Cardiac muscle cell (in vitro differentiated cells and primary cell): ENCODE results near the gene MKLN1. TPM values are rescaled to one million over a fixed set of nuclear protein-coding genes. Genes with fewer than 3 reads are reported as not detected.
"Not testable (repeated sequence)": the region's sequence is repeated elsewhere in the genome, so short reads cannot be mapped to it uniquely, and the experiment has no call there.

Source experiments
- DNase-seq, 2 donors: peaks; one replicate each; pipeline versions ENCODE4 v3.0.0 to v3.0.0-alpha.2; 2010 to 2017; ENCODE audit warnings: low read depth in 1 of 2, low spot score in 1 of 2
- H3K27ac ChIP-seq: fragments of 200-600 bp; sonication (generic); 2 replicates; pipeline ENCODE4 v1.5.1; 2016
- H3K27me3 ChIP-seq: fragments of 200-600 bp; sonication (generic); 2 replicates; pipeline ENCODE4 v1.6.0; 2016; ENCODE audit warnings: control low read depth
- H3K36me3 ChIP-seq: fragments of 200-600 bp; sonication (generic); 2 replicates; pipeline ENCODE4 v1.5.1; 2016; ENCODE audit warnings: control low read depth
- H3K4me1 ChIP-seq: fragments of 200-600 bp; sonication (generic); 2 replicates; pipeline ENCODE4 v1.8.1; 2017; ENCODE audit warnings: low read depth, mild to moderate bottlenecking, mixed run types
- H3K4me3 ChIP-seq: fragments of 200-600 bp; sonication (generic); 2 replicates; pipeline ENCODE4 v1.5.1; 2016; ENCODE audit warnings: mild to moderate bottlenecking
- H3K9me3 ChIP-seq: fragments of 200-600 bp; sonication (generic); 2 replicates; pipeline ENCODE4 v1.5.1; 2017; ENCODE audit warnings: low read depth, mild to moderate bottlenecking, control low read depth
- polyA plus RNA-seq: library from polyadenylated mRNA; unstranded; fragments of >200 nt; fragmentation: Nextera tagmentation; extraction: Ambion mirVana; gene quantifications from 2 replicates; pipeline ENCODE4 v1.2.1, GENCODE V29; 2016
- total RNA-seq: library from RNA; depleted of rRNA; stranded (reverse); fragments of >200 nt; gene quantifications from 2 replicates; pipeline ENCODE4 v1.2.3, GENCODE V29; 2016
- TF ChIP-seq, protein P1 (sequence below): IDR thresholded peaks from 2 replicates; pipeline ENCODE4 v1.5.1; 2012; ENCODE audit warnings: low read depth, mild to moderate bottlenecking, low read length

MKLN1 gene
- total and polyA plus RNA-seq, 2 experiments from 2014 or later: 26.2 to 35.5 TPM

DNA sequence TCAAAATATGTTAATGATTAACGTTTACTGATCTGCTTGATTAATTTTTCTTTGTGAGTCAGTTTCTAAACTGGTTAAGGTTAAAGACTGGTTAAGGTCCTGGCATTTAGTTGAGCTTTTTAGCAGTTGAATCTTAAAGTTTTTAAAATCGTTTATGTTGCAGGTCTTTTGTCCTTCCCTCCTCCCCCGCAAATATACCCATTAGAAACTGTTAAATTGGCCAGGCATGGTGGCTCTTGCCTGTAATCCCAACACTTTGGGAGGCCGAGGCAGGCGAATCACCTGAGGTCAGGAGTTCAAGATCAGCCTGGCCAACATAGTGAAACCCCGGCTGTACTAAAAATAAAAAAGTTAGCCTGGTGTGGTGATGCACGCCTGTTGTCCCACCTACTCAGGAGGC is 127.9 kb downstream of the MKLN1 start:
- no peaks in the 10 kb centered on the region for H3K9me3 ChIP-seq
- H3K27me3 ChIP-seq: no peaks in the 10 kb centered on the region
- H3K4me3 ChIP-seq: no peak overlapping the region
- no peak for DNase-seq
- H3K27ac ChIP-seq: no peak overlapping the region
- no peaks in the 10 kb centered on the region for H3K36me3 ChIP-seq
- H3K4me1 ChIP-seq: no peaks in the 10 kb centered on the region
- TF ChIP-seq, protein P1, sequence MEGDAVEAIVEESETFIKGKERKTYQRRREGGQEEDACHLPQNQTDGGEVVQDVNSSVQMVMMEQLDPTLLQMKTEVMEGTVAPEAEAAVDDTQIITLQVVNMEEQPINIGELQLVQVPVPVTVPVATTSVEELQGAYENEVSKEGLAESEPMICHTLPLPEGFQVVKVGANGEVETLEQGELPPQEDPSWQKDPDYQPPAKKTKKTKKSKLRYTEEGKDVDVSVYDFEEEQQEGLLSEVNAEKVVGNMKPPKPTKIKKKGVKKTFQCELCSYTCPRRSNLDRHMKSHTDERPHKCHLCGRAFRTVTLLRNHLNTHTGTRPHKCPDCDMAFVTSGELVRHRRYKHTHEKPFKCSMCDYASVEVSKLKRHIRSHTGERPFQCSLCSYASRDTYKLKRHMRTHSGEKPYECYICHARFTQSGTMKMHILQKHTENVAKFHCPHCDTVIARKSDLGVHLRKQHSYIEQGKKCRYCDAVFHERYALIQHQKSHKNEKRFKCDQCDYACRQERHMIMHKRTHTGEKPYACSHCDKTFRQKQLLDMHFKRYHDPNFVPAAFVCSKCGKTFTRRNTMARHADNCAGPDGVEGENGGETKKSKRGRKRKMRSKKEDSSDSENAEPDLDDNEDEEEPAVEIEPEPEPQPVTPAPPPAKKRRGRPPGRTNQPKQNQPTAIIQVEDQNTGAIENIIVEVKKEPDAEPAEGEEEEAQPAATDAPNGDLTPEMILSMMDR: no peak

DNA sequence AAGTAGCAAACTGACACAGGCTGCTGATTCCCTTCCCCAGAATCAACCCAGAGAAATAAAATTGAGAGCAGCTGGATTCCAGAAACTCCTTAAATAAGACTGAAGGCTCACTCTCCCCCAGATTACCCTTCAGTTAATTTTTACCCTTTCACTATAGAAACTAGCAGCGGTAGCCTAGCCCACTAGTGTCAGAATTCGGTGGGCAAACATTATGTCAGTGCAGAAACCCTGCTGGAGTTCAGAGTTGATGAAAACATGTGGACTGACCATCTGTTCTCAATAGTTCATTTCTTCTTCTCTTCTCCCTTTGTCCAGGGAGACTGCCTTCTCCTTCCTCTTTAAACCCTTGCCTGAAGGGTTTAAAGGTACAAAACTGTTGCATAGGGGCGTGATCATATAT is 128.7 kb downstream of the MKLN1 start:
- Histone ChIP-seq H3K36me3 (no peaks in the 10 kb centered on the region), H3K27me3 (no peaks in the 10 kb centered on the region)

DNA sequence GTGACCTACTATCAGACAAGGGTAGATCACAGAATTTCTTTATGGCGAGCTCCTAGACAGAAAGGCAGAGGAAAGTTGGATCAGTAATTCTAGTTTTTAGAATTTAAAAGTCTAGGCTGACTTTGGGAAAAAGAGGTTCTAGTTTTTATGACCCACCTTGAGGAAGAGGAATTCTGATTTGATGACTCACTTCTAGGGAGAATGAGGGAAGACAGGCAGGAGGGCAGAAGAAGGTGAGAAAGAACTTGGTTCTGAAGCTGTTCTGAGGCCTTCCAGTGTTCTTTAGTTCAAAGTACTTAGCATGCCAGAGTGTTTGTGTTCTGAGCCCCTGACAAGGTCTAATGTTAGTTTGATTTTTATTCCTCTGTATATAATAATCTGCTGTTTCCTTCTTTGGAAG is 131.6 kb downstream of the MKLN1 start:
- peaks cover 6% of the 10 kb centered on the region for H3K36me3 ChIP-seq

More for the DNA sequence above, 128.7 kb downstream of the MKLN1 start:
- Histone ChIP-seq H3K27ac (no peak overlapping the region), H3K9me3 (no peaks in the 10 kb centered on the region), H3K4me3 (no peak overlapping the region), H3K4me1 (no peaks in the 10 kb centered on the region)
- DNase-seq: no peak
- TF ChIP-seq, protein P1: no peak

DNA sequence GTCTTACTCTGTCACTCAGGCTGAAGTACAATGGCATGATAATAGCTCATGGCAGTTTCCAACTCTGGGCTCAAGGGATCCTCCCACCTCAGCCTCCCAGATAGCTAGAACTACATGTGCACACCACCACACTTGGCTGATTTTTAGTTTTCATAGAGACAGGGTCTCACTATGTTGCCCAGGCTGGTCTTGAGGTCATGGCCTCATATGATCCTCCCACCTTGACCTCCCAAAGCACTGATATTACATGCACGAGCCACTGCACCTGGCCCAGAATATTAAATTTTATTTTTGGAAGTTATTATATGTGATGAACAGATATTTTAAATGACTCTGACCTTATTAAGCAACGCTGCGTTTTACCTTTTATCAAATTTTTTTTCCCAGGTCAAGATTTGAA is 134.4 kb downstream of the MKLN1 start:
- H3K4me1 ChIP-seq: no peaks in the 10 kb centered on the region
- TF ChIP-seq, protein P1: no peak
- no peak for DNase-seq
- H3K9me3 ChIP-seq: no peaks in the 10 kb centered on the region
- H3K36me3 ChIP-seq: peaks cover 18% of the 10 kb centered on the region
- H3K4me3 ChIP-seq: no peak overlapping the region
- H3K27ac ChIP-seq: no peak overlapping the region
- no peaks in the 10 kb centered on the region for H3K27me3 ChIP-seq

More for the DNA sequence above, 131.6 kb downstream of the MKLN1 start:
- Histone ChIP-seq H3K27me3 (no peaks in the 10 kb centered on the region), H3K4me1 (no peaks in the 10 kb centered on the region), H3K4me3 (no peak overlapping the region), H3K27ac (peak overlapping the region; percentile 60), H3K9me3 (no peaks in the 10 kb centered on the region)
- TF ChIP-seq, protein P1: no peak
- peak in 1 of 2 donors; percentile 2 for DNase-seq

DNA sequence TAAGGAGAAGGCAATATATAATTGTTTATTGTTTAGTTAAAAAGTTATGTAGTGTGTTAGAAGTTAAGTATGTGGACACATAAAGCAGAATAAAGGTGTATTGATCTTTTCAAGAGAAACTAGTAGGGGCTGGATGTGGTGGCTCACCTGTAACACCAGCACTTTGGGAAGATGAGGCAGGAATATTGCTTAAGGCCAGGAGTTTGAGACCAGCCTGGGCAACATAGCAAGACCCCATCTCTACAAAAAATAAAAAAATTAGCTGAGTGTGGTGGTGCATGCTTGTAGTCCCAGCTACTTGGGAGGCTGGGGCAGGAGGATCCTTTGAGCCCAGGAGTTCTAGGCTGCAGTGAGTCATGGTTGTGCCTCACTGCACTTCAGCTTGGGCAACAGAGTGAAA is 135.0 kb downstream of the MKLN1 start:
- H3K4me3 ChIP-seq, H3K9me3 ChIP-seq, DNase-seq, H3K27ac ChIP-seq, H3K27me3 ChIP-seq, H3K4me1 ChIP-seq: not testable (repeated sequence)
- peaks cover 24% of the 10 kb centered on the region for H3K36me3 ChIP-seq

DNA sequence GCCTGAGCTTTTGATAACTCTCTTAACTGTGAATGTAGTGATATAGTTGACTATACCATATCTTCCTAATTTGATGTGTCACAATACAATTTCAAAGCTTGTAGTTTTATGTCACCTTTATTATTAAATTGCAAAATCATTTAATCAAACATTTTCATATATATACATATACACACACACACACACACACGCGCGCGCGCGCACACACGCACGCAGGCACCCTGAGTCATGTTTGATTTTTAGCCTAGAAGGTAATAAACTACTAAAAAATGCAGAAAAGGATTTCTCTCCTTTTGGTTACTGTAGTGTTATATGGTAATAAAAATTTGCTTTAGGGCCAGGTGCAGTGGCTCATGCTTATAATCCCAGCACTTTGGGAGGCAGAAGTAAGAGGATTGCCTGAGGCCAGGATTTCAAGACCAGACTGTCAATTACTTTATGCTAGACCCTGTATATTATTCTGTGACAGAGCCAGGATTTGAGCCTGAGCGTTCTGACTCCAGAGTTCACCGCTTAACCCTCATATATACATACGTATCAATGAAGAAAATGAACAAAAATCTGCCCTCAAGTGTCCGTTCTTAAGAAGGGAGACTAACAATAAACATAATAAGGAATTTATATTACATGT is 139.2 kb downstream of the MKLN1 start:
- H3K9me3 ChIP-seq: no peaks in the 10 kb centered on the region
- H3K27me3 ChIP-seq: no peaks in the 10 kb centered on the region
- no peak for DNase-seq
- H3K4me1 ChIP-seq: no peaks in the 10 kb centered on the region
- H3K4me3 ChIP-seq: no peak overlapping the region
- H3K27ac ChIP-seq: no peak overlapping the region
- peaks cover 39% of the 10 kb centered on the region for H3K36me3 ChIP-seq
- TF ChIP-seq, protein P1: no peak
